Adrenal gland (tissue), 5 donors: ENCODE results near the gene PLA1A.

Experiments
- POLR2A ChIP-seq, 2 donors: fragments of 450-650 bp; IDR thresholded peaks; one replicate each; pipeline ENCODE4 v1.6.1; 2017; ENCODE audit warnings: antibody characterized with exemption in 2 of 2, mild to moderate bottlenecking in 2 of 2, moderate library complexity in 1 of 2
- TF ChIP-seq, protein P1 (sequence below), 6 experiments: fragments of 450-650 bp in 4 of 6; fragments of 200-600 bp in 2 of 6; sonication (generic) in 1 of 6; IDR thresholded peaks; 1 replicate in 5 of 6; 2 replicates in 1 of 6; pipeline versions ENCODE4 v1.5.1 to v1.8.0; 2016 to 2021; ENCODE audit warnings: antibody characterized with exemption in 6 of 6, mild to moderate bottlenecking in 2 of 6, moderate library complexity in 1 of 6
- donor health status: DM: no; HTN: no; CAD: no.

GRCh38 chr3:119562307-119562961, 35.3 kb upstream of the PLA1A start:
- TF ChIP-seq, protein P1, sequence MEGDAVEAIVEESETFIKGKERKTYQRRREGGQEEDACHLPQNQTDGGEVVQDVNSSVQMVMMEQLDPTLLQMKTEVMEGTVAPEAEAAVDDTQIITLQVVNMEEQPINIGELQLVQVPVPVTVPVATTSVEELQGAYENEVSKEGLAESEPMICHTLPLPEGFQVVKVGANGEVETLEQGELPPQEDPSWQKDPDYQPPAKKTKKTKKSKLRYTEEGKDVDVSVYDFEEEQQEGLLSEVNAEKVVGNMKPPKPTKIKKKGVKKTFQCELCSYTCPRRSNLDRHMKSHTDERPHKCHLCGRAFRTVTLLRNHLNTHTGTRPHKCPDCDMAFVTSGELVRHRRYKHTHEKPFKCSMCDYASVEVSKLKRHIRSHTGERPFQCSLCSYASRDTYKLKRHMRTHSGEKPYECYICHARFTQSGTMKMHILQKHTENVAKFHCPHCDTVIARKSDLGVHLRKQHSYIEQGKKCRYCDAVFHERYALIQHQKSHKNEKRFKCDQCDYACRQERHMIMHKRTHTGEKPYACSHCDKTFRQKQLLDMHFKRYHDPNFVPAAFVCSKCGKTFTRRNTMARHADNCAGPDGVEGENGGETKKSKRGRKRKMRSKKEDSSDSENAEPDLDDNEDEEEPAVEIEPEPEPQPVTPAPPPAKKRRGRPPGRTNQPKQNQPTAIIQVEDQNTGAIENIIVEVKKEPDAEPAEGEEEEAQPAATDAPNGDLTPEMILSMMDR (IDR thresholded peaks at IDR 0.05), result no peak
- no peak for TF ChIP-seq POLR2A (IDR thresholded peaks at IDR 0.05)
